ENCODE results near the gene RPP40.
"Not testable (repeated sequence)": the region's sequence is repeated elsewhere in the genome, so short reads cannot be mapped to it uniquely, and the experiment has no call there.

The RPP40 gene

GRCh38 chr6:5042436-5042835, 38.6 kb upstream of the RPP40 start:
- DNase-seq (ENCODE audit: low read depth in 2 of 2), result no peak
- TF ChIP-seq CTCF (IDR thresholded peaks at IDR 0.05; ENCODE audit: low read depth, low read length), result no peak
- no peak overlapping the region for H3K4me3 ChIP-seq (replicated peaks in 1 of 2; ENCODE audit: low read depth in 2 of 2, low read length in 2 of 2)

GRCh38 chr6:5041955-5042354, 38.1 kb upstream of the RPP40 start:
- DNase-seq (ENCODE audit: low read depth in 2 of 2), result no peak
- TF ChIP-seq CTCF (IDR thresholded peaks at IDR 0.05; ENCODE audit: low read depth, low read length), result no peak
- H3K4me3 ChIP-seq (replicated peaks in 1 of 2; ENCODE audit: low read depth in 2 of 2, low read length in 2 of 2), result no peak overlapping the region

GRCh38 chr6:5036269-5036668, 32.4 kb upstream of the RPP40 start:
- H3K4me3 ChIP-seq (replicated peaks in 1 of 2; ENCODE audit: low read depth in 2 of 2, low read length in 2 of 2), result no peak overlapping the region
- no peak for TF ChIP-seq CTCF (IDR thresholded peaks at IDR 0.05; ENCODE audit: low read depth, low read length)
- peak; percentile 23 to 45 for DNase-seq (ENCODE audit: low read depth in 2 of 2)

- TF ChIP-seq CTCF (IDR thresholded peaks at IDR 0.05; ENCODE audit: low read depth, low read length), result no peak
- DNase-seq (ENCODE audit: low read depth in 2 of 2), result no peak
- no peak overlapping the region for H3K4me3 ChIP-seq (replicated peaks in 1 of 2; ENCODE audit: low read depth in 2 of 2, low read length in 2 of 2)
Observed at GRCh38 chr6:5034736-5035135, 30.9 kb upstream of the RPP40 start.

- no peak overlapping the region for H3K4me3 ChIP-seq (replicated peaks in 1 of 2; ENCODE audit: low read depth in 2 of 2, low read length in 2 of 2)
- DNase-seq (ENCODE audit: low read depth in 2 of 2), result peak in 1 of 2 donors; percentile 9
- no peak for TF ChIP-seq CTCF (IDR thresholded peaks at IDR 0.05; ENCODE audit: low read depth, low read length)
Observed at GRCh38 chr6:5034328-5034727, 30.5 kb upstream of the RPP40 start.

- H3K4me3 ChIP-seq (replicated peaks in 1 of 2; ENCODE audit: low read depth in 2 of 2, low read length in 2 of 2); DNase-seq (ENCODE audit: low read depth in 2 of 2): not testable (repeated sequence)
Observed at GRCh38 chr6:5033214-5033904, 29.5 kb upstream of the RPP40 start.

GRCh38 chr6:5032706-5033105, 28.9 kb upstream of the RPP40 start:
- H3K4me3 ChIP-seq (replicated peaks in 1 of 2; ENCODE audit: low read depth in 2 of 2, low read length in 2 of 2), result peak overlapping the region in 1 of 2 donors; percentile 24
- peak; percentile 15 to 21 for DNase-seq (ENCODE audit: low read depth in 2 of 2)

GRCh38 chr6:5031150-5031549, 27.3 kb upstream of the RPP40 start:
- no peak for TF ChIP-seq CTCF (IDR thresholded peaks at IDR 0.05; ENCODE audit: low read depth, low read length)
- no peak overlapping the region for H3K4me3 ChIP-seq (replicated peaks in 1 of 2; ENCODE audit: low read depth in 2 of 2, low read length in 2 of 2)
- no peak for DNase-seq (ENCODE audit: low read depth in 2 of 2)

Measured in cardiac fibroblast (primary cell).